OCI-LY3 (cell line): Measurements from ENCODE around the gene GAGE10.

Experiments
- EZH2phosphoT487 ChIP-seq: fragments of 200-600 bp; shearing (Covaris generic); IDR thresholded peaks from 2 replicates; pipeline ENCODE4 v1.6.1; 2018; ENCODE audit warnings: antibody characterized with exemption, mixed run types, low read depth
- TF ChIP-seq, protein P1 (sequence below): fragments of 200-600, 300-600 bp; sonication (generic); IDR thresholded peaks from 2 replicates; pipeline ENCODE4 v1.5.1; 2014; ENCODE audit warnings: antibody characterized with exemption, low read length, low read depth

DNA sequence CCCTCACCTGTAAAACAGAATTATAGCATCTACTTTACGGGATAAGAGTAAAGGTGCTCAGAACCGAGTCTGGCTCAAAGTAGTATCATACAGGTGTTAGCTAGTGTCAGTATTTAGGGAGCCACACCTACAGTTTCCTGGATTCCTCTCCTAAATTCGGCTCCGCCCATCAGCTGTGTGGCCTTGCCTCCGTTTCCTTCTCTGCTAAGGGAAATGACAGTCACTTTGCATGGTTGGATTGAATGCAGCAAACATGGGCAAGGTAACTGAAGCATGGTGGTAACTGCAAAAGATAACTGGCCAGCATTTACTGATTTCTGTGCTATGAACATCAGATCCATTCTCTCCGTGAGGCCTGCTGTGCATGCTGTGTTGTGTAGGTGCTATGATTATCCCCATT lies 31.0 kb upstream of the GAGE10 start:
- TF ChIP-seq, protein P1, sequence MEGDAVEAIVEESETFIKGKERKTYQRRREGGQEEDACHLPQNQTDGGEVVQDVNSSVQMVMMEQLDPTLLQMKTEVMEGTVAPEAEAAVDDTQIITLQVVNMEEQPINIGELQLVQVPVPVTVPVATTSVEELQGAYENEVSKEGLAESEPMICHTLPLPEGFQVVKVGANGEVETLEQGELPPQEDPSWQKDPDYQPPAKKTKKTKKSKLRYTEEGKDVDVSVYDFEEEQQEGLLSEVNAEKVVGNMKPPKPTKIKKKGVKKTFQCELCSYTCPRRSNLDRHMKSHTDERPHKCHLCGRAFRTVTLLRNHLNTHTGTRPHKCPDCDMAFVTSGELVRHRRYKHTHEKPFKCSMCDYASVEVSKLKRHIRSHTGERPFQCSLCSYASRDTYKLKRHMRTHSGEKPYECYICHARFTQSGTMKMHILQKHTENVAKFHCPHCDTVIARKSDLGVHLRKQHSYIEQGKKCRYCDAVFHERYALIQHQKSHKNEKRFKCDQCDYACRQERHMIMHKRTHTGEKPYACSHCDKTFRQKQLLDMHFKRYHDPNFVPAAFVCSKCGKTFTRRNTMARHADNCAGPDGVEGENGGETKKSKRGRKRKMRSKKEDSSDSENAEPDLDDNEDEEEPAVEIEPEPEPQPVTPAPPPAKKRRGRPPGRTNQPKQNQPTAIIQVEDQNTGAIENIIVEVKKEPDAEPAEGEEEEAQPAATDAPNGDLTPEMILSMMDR = no peak
- no peak for TF ChIP-seq EZH2phosphoT487
